GM21786 (cell line): ENCODE results near the gene COL21A1.
"Not testable (repeated sequence)": the region's sequence is repeated elsewhere in the genome, so short reads cannot be mapped to it uniquely, and the experiment has no call there.

Source experiments
- ATAC-seq: cut with Tn5 transposase; IDR thresholded peaks from one replicate; pipeline ENCODE4 v1.9.1; 2021; ENCODE audit not compliant: unreplicated experiment

The COL21A1 gene

DNA sequence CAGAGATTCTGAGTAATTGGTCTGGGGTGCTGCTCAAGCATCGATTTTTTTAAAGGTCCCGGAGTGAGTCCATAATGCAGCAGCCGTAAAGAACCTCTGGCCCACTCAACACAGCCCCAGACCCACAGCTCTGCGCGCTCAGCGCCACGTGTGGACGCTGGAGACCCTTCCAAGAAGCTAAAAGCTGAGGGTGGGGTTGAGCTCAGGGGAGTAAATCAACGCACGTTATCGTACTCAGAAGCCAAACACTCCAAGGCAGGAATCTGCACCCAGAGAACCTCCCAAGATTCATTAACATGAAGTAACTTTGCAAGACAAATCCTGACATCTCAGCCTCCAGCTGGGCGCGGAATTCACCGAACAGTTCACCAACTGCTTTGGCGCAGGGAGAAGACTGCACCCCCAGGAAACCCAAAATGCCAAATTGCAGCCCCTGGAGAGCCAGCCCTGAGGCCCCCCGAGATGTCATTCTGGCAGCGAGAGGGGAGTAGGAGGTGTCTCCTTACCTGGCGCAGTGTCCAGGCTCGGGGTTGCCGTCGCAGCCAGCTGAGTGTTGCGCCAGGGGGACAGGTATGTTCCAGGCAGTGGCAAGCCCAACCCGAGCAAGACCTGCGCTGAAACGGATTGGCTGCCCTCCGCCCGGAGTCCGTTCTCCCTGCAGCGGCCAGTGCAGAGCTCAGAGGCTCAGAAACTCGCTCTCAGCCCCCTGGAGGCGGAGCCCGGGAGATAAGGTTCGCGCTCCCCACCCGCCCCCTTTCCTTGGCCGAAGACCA is at the start of gene COL21A1:
TSS of gene COL21A1 (minus strand) at position 700 of the 773 bp plus-strand sequence. CDS start 64,962 bp downstream, outside the sequence.
- ATAC-seq = no peak

DNA sequence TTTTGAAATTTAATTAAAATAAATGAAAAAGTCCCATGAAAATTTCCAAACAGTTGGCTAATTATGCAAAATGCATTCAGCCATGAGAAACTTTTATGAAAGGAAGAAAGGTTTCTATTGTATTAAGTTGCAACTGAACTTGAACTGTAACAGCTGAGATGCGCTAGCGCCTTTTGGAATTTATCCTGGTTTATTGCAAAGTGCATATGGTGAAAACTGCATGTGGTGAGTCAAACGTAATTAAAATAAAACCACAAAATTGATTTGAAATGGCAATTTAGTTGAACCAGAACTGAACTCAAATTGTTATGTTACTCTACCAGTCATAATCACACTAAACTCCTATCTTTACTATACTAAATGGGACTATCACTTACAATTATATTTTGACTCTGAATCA is 46.4 kb upstream of the COL21A1 start:
- no peak for ATAC-seq

DNA sequence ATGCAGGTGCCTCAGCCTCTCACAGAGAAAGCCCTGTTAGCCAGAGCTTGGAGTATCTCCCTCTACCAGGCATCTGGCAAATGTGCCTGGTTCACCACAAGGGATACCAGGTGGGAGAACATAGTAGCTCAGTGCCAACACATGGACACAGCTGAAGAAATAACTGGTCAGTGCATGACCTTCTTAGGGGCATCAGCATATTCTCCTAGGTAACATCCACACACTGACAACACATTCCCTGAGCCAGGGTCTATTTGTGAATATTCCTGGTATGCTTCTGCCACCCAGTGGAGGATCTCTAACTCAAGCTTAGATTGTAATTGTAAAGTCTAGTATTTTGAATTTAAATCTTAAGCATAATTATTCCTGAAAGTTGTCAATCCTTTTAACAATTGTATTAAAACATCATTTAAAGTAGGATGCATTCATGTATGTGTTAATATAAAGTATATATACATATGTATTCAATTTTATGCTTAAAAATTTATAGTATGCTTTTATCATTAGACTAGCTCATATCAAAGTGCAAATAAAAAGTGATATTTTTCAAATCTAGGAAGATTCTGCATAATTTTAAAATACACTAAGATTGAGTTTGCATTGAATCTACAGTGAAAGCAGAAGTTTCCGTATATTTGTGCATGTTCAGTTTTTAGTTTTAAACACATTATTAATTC is 45.3 kb upstream of the COL21A1 start:
- peak; percentile 48 for ATAC-seq

DNA sequence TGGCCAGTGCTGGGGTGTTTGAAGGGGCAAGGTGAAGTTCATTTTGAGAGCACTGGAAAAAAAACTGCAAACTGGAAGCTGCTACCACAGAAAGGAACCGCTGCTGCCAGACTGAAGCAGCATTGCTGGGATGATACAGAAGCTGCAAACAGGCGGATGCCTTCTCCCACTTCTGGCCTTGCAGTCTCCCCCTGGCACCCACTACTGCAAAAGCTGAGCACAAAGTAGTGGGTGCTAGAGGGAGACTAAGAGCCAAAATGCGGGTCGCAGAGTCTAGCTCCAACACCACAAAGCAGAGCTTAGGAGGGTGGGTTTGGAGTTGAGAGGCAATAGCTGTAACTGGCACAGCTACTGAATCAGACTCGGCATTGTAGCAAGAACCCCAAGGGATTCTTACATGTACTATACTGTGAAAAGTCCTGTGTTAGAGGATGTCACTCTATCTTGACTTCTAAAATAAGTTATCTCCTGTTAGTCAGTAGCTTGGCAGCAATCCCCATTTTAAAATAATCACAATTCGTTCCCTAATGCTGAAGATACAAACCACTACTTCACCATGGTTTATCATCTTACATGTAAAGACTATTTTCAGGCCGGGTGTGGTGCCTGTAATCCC is 44.0 kb upstream of the COL21A1 start:
- ATAC-seq = no peak

DNA sequence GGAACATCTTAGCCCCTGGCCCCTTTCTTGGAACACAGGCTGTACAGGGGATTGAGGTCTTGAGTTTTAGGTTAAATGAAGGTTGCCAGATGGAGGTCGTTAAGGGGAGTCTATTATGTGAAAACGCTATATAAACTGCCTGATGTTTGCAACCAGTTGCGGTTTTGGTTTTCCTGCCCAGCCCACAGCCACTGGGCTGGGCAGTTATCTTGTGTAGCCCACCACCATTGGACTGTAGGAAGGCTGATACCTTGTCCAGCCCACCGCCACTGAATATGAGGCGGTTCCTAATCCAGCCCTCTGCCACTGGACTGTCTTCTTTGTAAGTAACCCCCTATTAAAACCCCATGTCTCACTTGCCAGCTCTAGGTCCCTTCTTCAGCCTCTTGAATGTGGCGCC is 42.3 kb upstream of the COL21A1 start:
- ATAC-seq = no peak

DNA sequence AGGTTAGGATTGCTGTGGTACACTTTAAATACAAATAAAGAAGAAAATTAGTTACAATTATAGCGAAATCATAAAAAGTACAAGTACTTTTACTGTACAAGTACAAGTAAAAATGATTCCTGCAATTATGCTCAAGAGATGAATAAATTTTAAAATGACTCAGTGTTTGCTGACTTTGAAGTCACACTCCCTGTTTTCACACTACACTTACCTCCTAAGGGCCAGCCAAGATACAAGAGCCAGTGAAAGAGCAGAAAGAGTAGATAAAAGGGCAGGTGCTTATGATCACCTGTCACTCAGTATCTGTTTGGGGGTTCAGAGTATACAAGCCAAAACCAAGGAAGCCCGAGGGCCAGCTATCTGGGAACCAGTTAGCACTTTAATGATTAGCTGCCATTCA is 41.0 kb upstream of the COL21A1 start:
- ATAC-seq = no peak

DNA sequence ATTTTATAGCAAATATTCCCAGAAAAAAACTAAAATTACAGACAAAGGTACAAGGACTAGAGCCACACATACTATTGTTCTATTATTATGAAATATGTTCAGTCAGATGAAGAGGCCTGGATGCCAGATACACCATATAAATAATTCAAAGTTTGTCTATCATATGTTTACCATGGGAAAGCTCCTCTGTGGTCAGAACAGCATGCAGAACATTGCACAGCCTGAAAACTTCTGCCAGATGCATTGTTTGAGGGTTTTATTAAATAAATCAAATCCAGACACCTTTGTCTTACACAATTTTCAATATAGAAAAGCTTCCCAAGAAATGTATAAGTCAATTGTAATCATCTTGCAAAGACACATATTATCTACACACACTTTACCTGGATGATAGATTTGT is 35.0 kb upstream of the COL21A1 start:
- ATAC-seq = no peak

DNA sequence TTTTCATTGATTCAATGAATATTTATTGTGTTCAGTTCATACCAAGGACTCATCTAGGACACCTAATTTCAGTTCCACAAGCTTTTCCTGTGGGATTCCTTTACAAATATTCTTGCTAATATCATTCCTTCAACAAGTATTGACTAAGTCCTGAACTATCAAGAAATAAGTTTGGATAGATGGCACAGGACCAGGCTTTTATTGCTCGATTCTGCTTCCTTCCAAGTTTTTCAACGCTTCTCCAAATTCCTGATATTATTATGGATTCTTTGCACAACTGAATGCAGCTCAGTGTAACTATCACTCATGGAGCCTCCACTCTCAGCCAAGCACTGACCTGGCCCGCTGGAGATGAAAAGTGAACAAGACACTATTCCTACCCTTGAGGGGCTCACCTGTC is 32.7 kb upstream of the COL21A1 start:
- no peak for ATAC-seq

DNA sequence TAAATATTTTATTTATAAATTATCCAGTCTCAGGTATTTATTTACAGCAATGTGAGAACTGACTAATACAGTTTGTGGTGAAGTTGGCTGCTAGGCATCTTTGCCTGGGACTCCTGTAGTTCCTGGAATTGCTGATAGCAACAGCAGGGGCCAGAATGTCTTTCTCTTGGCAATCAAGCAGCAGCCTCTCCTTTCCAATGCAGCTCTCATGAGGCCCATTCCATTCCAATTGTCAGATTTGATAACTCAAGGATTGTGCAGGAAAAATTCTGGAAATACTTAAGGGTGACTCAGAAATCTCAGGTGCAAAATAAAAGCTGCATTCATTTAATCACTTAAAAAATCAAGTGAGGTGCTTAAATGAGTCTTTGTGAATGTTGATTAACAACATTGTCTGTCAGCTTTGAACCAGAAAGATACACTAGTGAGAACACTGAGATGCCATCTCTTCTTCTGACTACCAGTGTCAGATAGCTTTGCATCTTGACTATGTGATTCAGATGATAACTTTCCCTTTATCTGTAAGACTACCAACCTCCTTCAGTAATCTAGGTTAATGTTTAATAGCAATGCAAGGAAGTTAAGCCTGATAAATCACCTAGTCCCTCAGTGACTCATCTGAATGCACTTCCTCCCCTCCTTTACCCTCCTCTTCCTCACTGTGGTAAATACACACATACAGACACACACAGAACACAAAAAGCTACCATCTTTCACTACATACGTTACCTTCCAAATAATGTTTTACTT is 32.1 kb upstream of the COL21A1 start:
- ATAC-seq = no peak

DNA sequence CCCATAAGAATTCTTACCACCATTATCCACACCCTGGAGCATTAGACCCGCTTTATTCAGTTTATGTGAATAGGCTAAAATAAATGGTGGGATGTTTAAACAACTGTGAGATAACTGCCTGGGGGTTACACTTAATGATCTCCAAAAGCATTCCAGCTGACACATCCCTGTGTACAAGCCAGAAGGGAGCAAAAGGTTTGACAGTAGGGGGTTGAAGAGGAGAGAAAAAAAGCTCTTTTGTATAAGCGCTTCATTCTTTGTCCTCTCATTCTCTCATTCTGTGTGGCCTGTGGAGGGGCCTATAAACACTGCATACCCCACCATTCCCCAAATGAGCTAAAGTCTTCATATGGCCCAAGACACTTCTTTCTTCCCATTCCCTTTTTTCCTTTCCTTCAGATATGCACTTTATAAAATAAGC is 30.8 kb upstream of the COL21A1 start:
- no peak for ATAC-seq

DNA sequence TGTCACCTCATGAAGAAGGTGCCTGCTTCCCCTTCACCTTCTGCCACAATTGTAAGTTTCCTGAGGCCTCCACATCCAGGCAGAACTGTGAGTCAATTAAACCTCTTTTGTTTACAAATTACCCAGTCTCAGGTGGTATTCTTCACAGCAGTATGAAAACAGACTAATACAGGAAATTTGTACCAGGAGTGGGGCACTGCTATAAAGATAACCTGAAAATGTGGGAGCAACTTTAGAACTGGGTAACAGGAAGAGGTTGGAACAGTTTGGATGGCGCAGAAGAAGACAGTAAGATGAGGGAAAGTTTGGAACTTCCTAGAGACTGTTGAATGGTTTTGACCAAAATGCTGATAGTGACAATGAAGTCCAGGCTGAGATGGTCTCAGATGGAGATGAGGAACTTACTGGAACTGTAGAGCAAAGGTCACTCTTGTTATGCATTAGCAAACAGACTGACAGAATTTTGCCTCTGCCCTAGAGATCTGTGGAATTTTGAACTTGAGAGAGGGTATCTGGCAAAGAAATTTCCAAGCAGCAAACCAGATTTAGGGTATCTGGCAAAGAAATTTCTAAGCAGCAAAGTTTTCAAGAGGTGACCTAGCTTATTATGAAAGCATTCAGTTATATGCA is 23.5 kb upstream of the COL21A1 start:
- ATAC-seq = no peak

DNA sequence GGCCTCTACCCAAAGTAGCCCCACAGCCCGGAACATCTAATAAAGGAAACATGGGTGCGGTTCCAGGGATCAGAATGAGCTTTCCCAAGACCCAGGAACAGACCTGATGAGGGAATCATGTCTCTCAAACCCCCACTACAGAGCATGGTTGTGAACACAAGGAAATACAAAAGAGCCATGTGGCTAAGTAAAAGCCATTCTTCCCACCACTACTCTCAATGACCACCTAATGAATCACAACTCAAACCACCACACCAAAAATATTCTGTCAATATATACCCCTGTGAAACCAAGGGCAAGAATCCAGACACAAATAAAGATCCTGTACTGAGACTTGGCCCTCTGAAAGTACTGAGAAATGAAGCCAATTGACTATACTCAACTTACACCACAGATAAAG is 20.9 kb upstream of the COL21A1 start:
- no peak for ATAC-seq

DNA sequence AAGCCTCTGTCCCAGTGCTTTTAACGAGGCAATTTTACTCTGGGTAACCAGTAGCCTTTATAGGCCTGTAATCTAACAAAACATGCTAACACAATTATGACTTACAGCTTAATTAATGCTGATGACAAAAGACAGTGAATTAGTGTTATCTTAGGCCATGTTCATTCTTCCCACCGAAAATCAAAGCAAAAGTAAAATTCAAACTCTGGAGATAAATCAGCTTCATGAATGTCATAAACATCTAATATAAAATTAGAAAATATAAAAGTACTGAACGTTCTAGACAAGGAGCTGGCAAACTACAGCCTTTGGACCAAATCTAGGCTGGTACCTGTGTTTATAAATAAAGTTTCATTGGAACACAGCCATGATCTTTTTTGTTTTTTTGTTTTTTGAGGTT is 18.6 kb upstream of the COL21A1 start:
- no peak for ATAC-seq

DNA sequence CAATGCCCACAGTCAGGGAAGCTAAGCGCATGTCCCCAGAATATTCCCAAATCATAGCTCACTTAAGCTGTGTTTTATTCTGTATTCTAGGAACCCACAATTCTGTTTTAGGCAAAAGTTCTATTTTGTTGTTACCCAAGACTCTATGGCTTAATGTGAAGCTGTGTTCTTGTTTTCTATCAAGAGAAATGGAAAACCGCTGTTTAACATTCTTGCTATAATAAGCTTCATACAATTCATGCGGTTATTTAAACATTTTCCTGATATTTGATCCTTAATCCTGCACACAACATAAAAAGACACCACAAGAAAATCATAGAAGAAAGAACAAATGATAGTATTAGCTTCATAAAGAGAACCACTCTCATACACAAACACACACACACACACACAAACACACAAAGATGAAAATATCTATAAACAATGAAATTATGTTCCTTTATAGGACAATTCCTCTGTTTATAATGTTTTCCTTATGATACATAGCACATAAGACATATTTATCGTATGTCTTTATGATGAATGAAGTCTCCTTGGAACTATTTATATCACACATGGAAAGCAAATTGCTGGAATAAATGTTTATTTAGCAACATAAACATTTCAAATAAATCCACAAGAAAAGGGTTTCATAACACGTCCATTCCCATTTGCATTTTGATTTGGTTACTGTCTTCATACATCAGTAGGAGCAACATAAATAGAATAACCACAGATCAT is 16.4 kb upstream of the COL21A1 start:
- no peak for ATAC-seq

DNA sequence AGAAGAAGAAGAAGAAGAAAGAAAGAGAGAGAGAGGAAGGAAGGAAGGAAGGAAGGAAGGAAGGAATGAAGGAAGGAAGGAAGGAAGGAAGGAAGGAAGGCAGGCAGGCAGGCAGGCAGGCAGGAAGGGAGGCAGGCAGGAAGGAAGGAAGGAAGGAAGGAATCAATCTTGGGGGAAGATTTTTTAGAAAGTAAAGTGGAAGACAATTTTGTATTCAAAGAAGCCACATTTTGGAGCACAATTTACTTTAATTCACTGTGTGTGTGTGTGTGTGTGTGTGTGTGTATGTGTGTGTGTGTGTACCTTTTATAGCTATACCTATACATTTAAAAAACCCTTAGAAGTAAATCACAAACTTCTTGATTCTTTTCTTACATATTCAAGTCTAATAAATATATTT is 13.2 kb upstream of the COL21A1 start:
- ATAC-seq = not testable (repeated sequence)

DNA sequence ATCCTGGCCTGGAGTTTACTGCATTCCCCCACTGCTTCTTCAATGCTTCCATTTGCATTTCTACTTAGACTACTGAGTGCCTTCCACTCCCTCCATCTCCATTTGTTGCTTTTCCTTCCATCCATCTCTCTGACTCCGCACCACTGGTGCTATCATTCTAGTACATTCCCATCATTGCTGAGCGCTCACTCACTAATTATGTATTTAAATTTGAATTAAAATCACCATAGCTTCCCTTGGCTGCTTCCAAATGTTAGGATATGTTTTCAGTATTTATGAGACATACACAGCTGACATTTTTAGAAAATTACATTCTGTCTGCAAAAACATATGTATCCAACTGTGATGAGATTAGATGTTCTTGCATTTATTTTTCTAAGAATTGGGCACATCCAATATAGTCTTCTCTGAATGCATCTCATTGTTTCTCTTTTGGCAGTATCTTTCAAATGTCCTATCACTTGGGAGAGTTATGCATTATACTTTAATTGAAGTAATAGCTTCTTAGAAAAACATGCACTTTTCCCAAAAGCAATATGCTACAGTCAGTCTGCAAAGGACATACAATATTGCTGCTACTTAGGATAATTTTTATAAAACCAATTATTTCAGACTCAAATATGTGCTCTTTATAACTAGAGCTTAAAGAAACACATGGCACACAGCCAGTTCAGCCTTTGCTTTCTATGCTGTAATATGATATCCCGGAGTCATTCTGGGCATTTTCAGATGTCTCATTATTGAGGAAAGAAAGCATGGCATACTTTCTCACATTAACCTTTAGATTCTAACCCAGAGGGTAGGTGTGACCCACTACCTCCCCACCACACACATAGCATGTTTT is 12.1 kb upstream of the COL21A1 start:
- ATAC-seq = no peak

DNA sequence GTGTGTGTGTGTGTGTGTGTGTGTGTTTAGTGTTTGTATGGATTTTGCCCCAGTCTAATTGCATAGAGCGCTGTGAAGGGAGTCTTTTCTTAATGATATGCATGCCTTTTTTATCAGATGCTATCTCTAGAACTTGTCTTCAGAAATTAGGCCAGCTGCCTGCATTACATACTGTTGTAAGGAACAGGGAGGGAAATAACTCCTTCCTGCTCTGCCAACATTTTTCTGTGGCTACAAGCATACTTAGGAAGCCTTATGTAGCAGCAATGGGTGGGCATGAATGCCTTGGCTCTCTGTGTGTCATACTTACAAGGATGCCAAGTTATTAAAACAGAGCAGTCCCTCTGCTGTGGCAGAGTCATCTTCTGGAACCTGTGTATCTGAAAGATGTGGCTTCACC is 8.0 kb upstream of the COL21A1 start:
- ATAC-seq = no peak

DNA sequence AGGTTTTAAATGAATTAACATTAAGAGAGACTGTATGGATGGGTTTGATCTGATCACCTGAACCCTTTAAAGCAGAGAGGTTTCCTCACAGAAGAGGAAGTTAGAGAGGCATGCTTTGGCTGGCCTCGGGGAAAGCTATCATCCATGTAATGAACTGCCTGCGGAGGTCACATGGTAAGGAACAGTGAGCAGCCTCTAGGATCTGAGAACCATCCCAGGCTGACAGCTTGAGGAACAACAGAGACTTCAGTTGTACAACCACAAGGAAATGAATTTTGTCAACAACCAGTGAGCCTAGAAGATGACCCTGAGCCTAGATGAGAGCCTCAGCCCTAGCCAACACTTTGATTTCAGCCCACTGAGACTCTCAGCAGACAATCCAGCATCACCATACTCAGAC is 2.9 kb upstream of the COL21A1 start:
- ATAC-seq = no peak

DNA sequence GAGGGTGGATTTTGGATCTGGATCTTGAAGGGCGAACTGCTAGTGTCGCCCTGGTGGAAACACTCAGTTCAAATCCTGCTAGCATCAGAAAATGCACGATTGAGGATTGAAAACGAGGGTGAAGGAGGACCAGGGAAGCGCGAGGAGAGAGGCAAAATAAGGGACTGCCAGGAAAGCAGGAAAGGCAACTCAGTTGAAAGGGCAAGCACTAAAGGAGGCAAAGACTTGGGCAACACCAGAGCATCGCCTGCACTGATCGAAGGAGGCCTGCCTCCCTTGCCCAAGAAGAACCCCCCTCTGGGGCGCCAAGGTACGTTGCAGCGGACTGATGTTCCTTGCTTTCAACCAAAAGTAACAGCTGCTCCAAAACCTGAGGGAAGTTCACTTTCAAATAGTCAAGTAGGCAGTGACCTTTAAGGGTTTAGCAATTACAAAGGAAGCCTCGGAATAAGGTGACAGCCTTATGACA is 308 bp upstream of the COL21A1 start:
- ATAC-seq = no peak
